ENCODE results near the gene RNF128. TPM values are rescaled to one million over a fixed set of nuclear protein-coding genes. Genes with fewer than 3 reads are reported as not detected.

RNF128 gene
- total and polyA plus RNA-seq, 2 donors (not counting 1 experiment from before 2014, with no cell fraction given): not detected

DNA sequence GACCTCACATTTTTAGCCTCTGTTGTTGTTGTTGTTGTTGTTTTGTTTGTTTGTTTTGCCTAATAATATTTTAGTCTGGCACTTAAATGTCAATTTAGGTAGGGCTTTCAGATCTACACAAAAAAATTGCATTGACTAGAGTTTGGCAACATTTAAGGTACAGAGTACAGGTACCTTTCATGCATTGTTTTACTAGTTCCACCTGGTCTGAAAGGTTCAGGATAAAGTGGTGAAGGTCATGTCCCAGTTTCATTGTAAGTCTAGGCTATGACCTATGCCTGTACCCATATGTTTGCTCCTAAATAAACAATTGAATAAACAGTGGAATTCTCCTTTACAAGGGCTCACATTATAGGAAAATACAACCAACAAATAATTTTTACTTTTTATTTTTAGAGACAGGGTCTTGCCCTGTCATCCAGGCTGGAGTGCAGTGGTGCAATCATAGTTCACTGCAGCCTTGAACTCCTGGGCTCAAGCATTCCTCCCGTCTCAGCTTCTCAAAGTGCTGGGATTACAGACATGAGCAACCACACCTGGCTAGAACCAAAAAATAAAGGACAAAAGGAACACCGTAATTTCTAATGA is 13.8 kb downstream of the RNF128 start:
- ChIA-PET POLR2A (no interaction called here), CTCF (no interaction called here)
- intact Hi-C loops (cut with micrococcal nuclease): no loop called here
- no peaks in the 10 kb centered on the region for H4K20me1 ChIP-seq (ENCODE audit: control insufficient read depth, insufficient read depth, low read length, poor library complexity, severe bottlenecking)
- Mint-ChIP-seq H3K9me3 (ENCODE audit: insufficient read depth) (no peaks in the 10 kb centered on the region), H3K27me3 (peaks cover 4% of the 10 kb centered on the region), H3K4me1 (no peaks in the 10 kb centered on the region), H3K4me3 (no peak overlapping the region), H3K27ac (no peak overlapping the region)
- H3K27ac ChIP-seq (ENCODE audit: low read length in 2 of 2): no peak overlapping the region
- no peak overlapping the region for H2AFZ ChIP-seq (ENCODE audit: insufficient read depth, low read depth, low read length, poor library complexity, severe bottlenecking)
- DNase-seq (no peak), ATAC-seq (ENCODE audit: low read depth) (no peak)
- H3K4me3 ChIP-seq (ENCODE audit: control extremely low read depth in 1 of 5, extremely low read depth in 1 of 5, insufficient read depth in 1 of 5, low read depth in 2 of 5, low read length in 4 of 5): no peak overlapping the region
- no CpG with 5 or more reads among the region's 2 CpGs for WGBS (ENCODE audit: insufficient coverage)
- H3K79me2 ChIP-seq (ENCODE audit: control insufficient read depth, insufficient read depth, low read length): no peaks in the 10 kb centered on the region
- H3K9me3 ChIP-seq (ENCODE audit: control extremely low read depth in 1 of 3, control insufficient read depth in 2 of 3, insufficient read depth in 1 of 3, low read length in 2 of 3): no peaks in the 10 kb centered on the region
- no peaks in the 10 kb centered on the region for H3K27me3 ChIP-seq (replicated peaks in 1 of 4; ENCODE audit: control extremely low read depth in 1 of 4, control insufficient read depth in 3 of 4, insufficient read depth in 4 of 4, low read length in 3 of 4)
- H3K4me2 ChIP-seq (replicated peaks; ENCODE audit: low read depth, low read length, poor library complexity, severe bottlenecking): no peak overlapping the region
- no peak overlapping the region for H3K9ac ChIP-seq (ENCODE audit: low read length)
- TF ChIP-seq CTCF (IDR thresholded peaks at IDR 0.05): no peak
- no peak for TF ChIP-seq EZH2 (IDR thresholded peaks at IDR 0.05; ENCODE audit: borderline replicate concordance, insufficient read depth, low read depth, low read length, poor library complexity, severe bottlenecking)
- no peaks in the 10 kb centered on the region for H3K4me1 ChIP-seq (ENCODE audit: control insufficient read depth in 2 of 2, insufficient read depth in 2 of 2, low read length in 2 of 2)
- no peaks in the 10 kb centered on the region for H3K36me3 ChIP-seq (replicated peaks in 1 of 2; ENCODE audit: control extremely low read depth in 1 of 2, control insufficient read depth in 1 of 2, extremely low read depth in 1 of 2, insufficient read depth in 2 of 2, low read length in 1 of 2)

DNA sequence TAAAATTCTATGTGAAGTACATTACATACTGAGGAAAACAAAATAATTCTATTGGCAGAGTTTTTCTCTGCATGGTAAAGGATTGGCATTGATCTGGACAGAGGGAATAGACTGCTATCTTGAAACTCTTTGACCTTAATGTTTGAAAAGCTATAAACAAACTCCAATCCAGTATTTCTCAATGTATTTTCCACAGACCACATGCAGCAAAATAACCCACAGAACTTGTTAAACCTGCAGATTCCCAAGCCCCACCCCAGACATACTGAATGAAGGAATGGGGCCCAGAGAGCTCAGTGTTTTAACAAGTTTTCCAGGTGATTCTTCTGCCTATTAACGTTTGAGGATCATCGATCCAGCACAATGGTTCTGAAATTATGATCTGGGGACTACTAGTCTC is 15.7 kb downstream of the RNF128 start:
- H3K4me2 ChIP-seq (replicated peaks; ENCODE audit: low read depth, low read length, poor library complexity, severe bottlenecking): no peak overlapping the region
- ChIA-PET POLR2A (no interaction called here), CTCF (no interaction called here)
- no peak for ATAC-seq (ENCODE audit: low read depth)
- no peaks in the 10 kb centered on the region for H3K27me3 ChIP-seq (replicated peaks in 1 of 4; ENCODE audit: control extremely low read depth in 1 of 4, control insufficient read depth in 3 of 4, insufficient read depth in 4 of 4, low read length in 3 of 4)
- no peaks in the 10 kb centered on the region for H3K79me2 ChIP-seq (ENCODE audit: control insufficient read depth, insufficient read depth, low read length)
- H3K4me3 Mint-ChIP-seq: no peak overlapping the region
- TF ChIP-seq CTCF (IDR thresholded peaks at IDR 0.05) (no peak), EZH2 (IDR thresholded peaks at IDR 0.05; ENCODE audit: borderline replicate concordance, insufficient read depth, low read depth, low read length, poor library complexity, severe bottlenecking) (no peak)
- H3K4me3 ChIP-seq (ENCODE audit: control extremely low read depth in 1 of 5, extremely low read depth in 1 of 5, insufficient read depth in 1 of 5, low read depth in 2 of 5, low read length in 4 of 5): no peak overlapping the region
- no peaks in the 10 kb centered on the region for H3K36me3 ChIP-seq (replicated peaks in 1 of 2; ENCODE audit: control extremely low read depth in 1 of 2, control insufficient read depth in 1 of 2, extremely low read depth in 1 of 2, insufficient read depth in 2 of 2, low read length in 1 of 2)
- no peak for DNase-seq
- no peak overlapping the region for H3K9ac ChIP-seq (ENCODE audit: low read length)
- H3K27me3 Mint-ChIP-seq: peaks cover 4% of the 10 kb centered on the region
- H2AFZ ChIP-seq (ENCODE audit: insufficient read depth, low read depth, low read length, poor library complexity, severe bottlenecking): no peak overlapping the region
- no peaks in the 10 kb centered on the region for H3K9me3 Mint-ChIP-seq (ENCODE audit: insufficient read depth)
- no peaks in the 10 kb centered on the region for H3K4me1 ChIP-seq (ENCODE audit: control insufficient read depth in 2 of 2, insufficient read depth in 2 of 2, low read length in 2 of 2)
- H4K20me1 ChIP-seq (ENCODE audit: control insufficient read depth, insufficient read depth, low read length, poor library complexity, severe bottlenecking): no peaks in the 10 kb centered on the region
- H3K27ac Mint-ChIP-seq: no peak overlapping the region
- no peaks in the 10 kb centered on the region for H3K4me1 Mint-ChIP-seq
- no peak overlapping the region for H3K27ac ChIP-seq (ENCODE audit: low read length in 2 of 2)
- intact Hi-C loops (cut with micrococcal nuclease): no loop called here
- WGBS (ENCODE audit: insufficient coverage): no CpG with 5 or more reads among the region's 2 CpGs
- H3K9me3 ChIP-seq (ENCODE audit: control extremely low read depth in 1 of 3, control insufficient read depth in 2 of 3, insufficient read depth in 1 of 3, low read length in 2 of 3): no peaks in the 10 kb centered on the region

All from B cell (primary cell).